Measurements from ENCODE around the gene NEBL.

NEBL gene

DNA sequence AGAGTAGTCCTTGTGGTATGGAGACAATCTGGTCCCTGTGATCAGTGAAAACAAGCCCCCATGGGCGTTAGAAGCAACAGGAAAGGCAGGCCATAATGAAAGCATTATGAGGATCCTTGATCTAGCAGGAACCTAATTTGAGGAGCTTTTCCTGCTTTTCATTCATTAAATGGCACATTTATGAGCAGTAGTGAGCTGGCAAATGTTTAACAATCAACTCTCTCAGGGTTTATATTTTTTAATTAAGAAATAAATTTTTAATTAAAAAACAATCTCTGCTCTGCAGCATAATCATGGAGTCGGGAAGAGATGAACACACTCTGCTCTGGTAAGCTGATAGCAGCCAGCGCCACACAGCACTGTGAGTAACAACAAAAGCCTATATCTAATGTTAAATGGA lies 11.3 kb upstream of the NEBL start:
- DNase-seq = no peak
- intact Hi-C loops (cut with DNase I) = no loop called here

DNA sequence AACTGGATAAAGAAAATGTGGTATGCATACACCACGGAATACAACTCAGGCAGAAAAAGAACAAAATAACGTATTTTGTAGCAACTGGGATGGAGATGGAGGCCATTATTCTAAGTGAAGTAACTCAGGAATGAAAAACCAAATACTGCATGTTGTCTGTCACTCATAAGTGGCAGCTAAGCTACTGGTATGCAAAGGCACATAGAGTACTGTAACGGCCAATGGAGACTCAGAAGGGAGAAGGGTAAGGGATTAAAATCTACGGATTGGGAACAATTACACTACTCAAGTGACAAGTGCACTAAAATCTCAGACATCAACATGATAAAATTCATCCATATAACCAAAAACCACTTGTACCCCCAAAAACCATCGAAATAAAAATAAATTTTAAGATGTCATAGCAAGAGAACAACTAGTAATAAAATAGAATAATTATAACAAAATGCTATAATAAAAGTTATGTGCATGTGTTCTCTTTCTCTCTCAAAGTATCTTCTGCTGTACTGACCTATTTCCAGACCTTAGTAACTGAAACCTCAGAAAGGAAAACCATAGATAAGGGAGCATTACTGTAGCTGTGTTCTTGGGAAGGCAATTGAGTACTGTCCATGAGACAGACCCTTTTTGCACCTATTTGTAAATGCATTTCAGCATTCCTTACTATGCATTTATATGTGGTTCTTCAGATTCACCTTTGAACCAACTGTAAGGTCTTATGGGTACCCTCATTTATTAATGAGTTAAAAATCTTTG lies 6.7 kb upstream of the NEBL start:
- DNase-seq = no peak
- intact Hi-C loops (cut with DNase I) = no loop called here

DNA sequence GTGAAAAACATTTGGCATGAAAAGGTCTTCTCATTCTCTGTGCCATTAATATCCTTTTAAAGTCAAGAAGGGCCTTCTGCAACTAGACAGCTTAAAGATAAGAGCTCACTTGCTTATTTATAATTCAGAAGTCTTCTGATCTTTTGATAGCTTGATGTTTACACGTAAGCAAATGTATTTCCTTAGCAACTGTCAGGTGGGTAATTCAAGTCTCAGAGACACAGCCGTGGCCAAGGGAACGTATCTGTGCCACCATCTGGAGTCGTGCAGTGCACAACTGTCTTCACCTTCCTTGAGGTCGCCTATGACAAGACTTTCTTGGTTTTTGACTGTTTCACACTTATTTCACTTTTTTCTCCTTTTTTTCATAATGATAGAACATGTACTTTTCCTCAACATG lies 4.0 kb upstream of the NEBL start:
- DNase-seq = no peak
- intact Hi-C loops (cut with DNase I) = no loop called here

DNA sequence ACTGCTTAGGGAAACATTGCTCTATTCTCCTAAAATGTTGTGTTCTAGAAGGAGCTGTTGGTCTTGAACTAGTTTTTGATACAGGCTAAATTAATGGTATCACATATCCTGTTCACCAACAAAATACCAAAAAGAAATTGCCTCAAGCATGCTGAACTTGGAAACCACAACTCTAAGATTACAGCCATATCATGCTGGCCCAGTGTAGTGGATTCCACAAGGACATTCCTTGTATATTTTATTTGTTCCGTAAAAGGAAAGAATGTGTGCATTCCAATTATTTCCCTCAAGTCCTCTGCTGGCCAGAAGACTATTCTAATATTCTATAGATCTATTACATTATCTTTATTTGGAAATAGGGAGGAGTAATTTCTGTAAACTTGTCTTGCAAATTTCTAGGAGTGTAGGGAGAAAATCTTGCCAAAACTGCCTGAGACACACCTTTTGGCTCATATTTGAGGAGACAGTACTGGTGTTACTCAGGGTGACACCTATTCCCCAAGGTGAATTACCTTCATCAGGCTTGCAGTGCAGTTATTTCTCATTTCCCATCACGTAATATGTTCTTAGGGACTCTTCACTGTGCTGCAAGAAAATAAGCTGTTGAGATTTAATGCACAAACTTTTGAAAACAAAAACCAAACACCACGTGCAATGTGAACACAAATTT lies 1.9 kb upstream of the NEBL start:
- intact Hi-C loops (cut with DNase I) = no loop called here
- no peak for DNase-seq

DNA sequence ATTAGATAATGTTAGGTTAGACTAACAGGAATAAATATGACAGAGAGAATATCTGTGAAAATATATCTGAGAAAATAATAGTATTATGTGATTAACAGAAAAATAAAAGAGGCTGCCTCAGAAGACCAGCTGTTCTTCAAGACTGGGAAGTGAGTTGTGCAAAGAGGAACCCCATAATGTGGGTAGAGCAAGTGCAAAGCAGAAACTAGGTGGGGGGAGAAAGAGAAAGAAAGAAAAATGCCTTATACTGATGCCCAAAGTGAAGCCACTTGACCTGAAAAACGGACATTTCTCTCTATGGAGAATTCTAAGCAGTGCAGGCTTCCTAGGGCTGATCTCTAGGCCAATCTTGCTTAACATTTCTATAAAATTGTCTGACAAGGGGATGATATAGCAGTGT lies 3.8 kb downstream of the NEBL start:
- DNase-seq = no peak
- intact Hi-C loops (cut with DNase I) = no loop called here

DNA sequence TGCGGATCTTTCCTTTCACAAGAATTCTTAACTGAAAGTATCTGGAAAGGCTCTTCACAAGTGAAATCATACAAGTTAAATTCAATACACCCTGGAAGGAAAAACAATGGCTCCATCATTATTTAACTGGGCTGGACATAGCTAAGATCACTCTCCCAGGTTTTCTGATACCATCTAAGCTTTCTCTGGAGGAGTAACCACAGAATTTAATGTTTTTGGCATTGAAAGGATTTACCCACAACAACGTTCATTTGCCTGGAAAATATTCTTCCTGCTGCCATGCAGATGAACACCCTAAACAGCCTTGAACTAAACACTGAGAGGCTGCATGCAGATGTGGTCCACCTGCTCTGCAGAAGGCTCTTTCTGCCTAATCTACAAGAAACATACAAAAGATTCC lies 4.3 kb downstream of the NEBL start:
- DNase-seq = no peak
- intact Hi-C loops (cut with DNase I) = no loop called here

DNA sequence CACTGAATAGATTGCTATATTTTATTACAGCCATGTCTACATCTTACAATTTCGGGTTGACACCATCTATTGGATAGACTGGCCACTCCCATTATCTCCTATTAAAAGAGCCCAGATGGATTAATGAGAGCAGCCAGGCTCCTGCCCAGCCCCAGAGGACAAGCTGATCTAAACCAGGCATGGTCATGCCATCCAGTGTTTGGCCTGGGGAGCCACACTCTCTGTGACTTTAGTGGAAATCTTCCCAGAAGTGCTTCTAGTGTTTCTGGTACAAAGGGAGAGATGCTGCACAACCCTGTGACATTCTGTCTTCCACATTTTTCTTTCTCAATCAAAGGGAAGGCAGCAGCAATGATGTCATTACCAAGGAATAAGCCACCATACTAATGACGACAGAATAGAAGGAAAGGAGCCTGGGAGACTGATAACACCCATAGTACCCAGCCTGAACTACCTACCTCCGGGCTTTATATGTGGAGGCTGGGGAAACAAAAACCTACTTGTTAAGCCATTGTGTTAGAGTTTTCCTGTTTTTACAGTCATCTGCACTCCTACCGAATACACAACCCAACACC lies 5.0 kb downstream of the NEBL start:
- DNase-seq = no peak
- intact Hi-C loops (cut with DNase I) = no loop called here

DNA sequence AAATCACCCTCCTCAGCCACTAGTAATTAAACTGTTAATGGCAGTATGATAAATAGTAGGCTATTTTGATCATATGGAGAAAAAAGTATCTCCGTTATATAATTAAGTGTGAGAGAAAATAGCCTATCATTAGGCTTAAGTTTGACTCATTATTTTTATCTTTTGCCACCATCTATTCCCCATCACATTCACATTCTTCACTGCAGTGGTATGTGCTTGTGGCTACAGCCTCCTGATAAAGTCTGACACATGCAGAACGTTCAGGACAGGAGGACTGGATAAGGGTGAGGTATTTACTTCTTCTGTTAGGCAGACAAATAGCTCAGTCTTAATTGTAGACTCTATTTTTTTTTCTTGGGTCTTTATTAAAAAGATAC lies 5.8 kb downstream of the NEBL start:
- intact Hi-C loops (cut with DNase I) = no loop called here
- DNase-seq = no peak

DNA sequence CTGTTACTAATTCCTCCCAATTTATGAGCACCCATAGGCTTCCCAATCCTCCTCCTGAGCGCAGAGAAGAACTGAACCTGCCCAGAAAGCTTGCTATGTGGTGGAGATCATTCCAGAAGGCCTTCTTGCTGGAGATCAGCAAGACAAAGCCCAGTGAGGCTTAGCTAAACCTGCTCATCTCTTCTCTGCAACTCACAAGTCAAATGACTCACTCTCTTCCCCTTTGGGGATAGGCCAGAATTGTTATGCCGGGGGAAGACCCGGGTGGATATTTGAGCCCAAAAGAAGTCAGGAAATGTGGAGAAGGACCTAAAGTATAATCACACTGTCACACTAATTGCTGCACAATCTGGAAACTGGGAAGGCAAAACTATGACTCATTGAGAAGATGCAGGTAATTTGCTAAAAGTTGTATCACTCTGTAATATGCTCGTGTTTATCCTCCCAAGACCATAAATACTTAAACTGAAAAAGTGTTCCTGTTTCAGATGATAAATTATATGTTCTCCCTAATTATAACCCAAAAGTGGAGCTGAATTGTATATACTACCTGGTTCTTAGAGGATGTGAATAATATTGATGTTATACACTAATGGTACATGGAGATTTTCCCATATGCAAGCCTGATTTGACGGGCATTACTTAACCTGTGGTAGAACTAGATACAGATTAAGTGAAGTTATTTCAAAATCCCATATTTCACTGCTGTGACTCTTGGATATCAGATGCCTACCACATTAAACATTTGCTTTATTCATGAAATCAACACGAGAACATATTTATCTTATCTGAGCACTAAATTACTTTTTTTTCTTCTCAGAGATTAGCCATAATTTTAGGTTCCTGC lies 6.4 kb downstream of the NEBL start:
- intact Hi-C loops (cut with DNase I) = no loop called here
- DNase-seq = no peak

DNA sequence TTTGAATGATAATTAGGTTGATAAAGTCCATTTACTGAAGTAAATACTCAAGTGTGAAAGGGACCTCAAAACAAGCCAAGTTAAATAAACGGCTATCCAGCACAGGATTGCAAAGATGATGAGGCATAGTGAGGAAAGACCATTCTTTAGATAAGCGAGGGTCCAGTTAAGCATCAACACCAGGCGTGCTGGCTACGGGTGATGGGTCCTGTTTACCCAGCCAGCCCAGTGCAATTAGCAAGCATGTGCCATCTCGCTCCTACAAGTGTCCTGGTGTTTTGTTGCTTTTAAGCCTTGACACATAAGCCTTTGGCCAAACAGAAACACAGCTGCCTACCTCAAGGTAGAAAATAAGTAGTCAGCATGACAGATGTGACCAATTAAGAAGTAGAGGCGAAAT lies 7.1 kb downstream of the NEBL start:
- peak in 1 of 10 donors; percentile 54 for DNase-seq
- intact Hi-C loops (cut with DNase I) = no loop called here

DNA sequence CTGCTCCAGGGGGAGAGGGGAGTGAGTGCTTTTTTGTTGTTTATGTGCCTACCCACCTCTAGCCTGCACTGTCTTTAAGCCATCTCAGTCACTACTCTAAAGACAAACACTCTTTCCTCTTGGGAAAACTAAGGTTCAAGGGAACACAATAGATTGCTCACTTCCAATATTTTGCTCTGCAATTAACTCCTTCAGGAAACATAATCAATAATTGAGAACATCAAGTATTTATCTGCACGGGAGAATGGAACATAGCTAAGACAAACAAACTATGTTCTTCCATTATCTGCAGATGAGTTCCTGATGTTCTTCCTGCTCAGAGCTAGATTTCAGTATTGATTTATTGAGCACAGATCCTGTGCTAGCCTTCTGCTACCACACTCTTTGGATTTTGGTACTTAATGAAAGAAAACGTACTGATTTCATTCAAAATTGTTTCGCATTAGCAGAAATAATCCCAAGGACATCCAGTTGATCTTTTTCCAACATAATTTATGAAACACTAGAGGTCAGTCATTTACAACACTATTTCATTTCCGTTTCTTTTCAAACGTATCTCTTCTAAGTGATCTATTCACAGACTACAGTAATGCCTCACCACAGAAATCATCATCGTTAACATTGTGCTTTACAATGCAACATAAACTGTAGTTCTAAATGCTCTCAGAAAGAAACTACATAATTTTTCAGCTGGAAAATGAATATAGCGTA lies 8.3 kb downstream of the NEBL start:
- intact Hi-C loops (cut with DNase I) = no loop called here
- no peak for DNase-seq

DNA sequence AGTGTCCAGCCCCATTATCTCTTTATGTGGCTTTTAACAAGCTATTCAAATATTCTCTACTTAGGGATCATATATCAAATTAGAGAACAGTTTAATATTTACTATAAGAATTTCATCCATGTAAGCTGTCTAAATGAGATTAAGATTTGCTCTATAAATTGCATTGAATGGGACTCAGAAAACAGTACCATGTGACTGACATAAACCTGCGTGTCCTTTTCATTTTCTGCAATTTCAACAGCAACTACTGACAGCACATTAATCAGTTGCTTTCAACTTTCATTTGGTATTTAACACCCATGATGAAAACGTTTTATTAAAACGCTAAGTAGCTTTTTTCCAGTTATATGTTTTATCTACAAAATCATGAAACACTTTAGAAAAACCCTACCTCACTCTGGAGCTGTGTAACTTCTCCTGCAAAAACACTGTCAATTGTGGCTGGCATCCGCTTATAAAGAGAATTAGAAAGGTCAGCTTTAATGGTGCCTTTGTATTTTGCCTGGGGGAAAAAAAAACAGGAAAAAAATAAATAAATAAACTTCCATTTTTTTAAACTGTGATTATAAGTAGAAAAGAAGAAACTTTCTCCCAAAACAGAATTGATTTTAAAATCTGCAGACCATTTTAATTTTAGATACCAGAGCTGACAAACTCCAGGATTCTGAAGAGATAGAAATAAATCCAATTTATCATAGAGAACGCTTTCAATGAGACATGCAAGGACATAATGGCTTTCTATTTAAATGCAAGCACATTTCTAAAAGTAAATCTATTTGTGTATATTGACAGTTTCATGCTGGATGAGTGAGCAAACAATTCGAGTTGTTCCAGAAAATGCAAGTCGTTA lies 9.2 kb downstream of the NEBL start:
- DNase-seq = no peak
- intact Hi-C loops (cut with DNase I) = no loop called here

DNA sequence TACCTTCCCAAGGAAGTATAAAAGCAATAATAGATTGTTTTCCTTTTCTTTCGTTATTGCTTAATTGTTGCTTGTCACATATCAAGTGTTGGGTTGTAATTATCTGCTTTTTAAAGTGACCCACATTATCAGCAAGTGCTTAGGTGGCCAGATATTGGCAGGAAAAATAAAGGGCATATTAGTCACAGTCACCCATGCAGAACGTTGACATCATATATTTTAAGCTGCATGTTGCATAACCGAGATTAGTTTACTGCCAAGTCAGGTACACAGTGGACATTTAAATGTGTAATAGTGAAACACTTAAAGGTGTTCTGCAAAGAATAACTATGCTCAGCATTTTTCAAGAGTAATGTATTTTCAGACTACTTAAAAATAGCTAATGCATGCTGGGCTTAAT lies 11.4 kb downstream of the NEBL start:
- intact Hi-C loops (cut with DNase I) = no loop called here
- no peak for DNase-seq

DNA sequence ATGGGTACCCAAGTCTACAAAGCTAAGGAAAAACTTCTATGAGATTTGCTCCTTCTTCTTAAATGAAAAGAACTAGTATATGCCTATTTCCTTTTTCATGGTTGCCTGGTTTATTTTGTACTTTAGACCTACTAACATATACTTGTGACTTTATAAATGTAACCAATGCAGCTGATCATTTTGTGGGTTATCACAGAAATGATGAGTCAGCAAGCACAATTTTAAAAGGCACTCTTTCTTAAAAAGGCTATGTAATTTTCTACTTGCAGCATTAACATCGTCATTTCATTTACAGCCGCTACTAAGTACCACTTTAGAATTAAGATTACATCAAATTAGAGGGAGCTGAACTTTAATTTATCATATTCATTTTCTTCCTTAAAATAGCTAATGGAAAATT lies 13.6 kb downstream of the NEBL start:
- intact Hi-C loops (cut with DNase I) = no loop called here
- DNase-seq = no peak

DNA sequence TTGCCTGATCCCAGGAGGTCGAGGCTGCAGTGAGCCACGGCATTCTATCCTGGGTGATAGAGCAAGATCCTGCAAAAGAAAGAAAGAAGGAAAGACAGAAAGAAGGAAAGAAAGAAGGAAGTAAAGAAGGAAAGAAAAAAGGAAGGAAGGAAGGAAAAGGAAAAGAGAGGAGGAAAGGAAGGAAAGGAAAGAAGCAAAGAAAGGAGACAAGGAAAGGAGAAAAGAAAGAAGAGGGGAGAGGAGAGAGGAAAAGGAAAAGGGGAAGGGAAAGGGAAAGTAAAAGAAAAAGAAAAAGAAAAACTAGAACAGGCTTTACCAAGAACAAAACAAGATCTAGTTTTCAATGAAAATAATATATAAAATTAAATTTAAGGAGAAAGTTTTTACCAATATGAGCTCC lies 15.0 kb downstream of the NEBL start:
- intact Hi-C loops (cut with DNase I) = no loop called here
- no peak for DNase-seq

DNA sequence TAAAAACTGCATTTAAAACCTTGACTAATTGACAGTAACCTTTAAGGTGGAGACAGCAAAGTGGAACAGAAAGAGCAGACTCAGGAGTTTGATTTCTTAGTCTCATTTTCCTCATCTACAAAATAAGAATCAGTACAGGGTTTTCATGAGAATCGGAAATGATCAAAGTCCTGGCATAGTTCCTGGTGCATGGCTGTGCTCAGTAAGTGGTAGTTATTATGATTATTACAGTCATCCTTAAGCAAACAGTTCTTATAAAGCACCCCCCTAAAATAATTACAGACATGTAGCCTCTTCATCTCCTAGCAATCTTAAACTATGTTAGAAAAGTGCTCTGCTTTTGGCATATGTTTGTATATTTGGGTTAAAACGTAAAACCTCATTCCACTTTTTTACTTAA lies 18.0 kb downstream of the NEBL start:
- DNase-seq = no peak
- intact Hi-C loops (cut with DNase I) = no loop called here

DNA sequence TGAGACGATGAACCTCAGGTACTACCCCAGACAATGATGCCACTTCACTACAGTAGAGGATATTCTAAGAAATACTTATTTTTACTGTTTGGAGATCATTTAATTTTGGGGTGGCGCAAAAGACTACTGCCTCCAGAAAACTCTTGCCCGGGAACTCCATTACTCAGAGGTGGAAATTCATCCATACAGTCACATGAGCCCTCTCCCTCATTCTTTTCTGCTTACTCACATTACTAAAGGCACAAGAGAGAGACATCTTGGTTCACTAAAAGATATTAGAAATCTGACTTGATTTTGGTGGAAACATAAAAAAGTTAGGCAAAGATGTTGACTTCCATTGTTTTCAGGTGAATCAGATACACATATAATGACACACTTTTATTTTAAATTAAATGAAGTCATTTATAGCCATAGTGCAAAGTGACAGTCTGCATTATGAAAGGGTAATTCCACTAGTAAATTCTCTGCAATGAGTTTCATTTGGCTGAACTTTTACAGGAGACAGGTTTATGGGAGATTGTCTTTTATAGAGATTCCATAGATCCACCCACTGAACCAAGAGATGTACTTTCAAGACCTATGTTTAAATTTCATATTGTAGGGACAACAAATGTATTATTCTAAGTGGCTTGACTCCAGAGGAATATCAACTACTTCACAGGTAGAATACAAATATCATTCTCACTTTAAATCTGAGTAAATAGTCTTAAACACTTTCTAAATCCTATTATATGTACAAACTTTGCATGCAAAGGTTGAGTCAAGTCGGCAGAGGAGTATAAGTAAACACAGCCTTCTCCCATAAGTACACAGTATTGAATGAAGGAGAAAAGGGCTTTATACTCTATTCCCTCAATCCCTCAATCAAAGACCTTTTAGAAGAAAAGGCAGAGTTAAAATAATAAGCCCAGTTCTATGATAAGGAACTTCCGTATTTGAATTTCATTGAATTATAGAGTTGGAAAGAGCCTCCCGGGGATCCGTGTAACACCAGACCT lies 18.8 kb downstream of the NEBL start:
- intact Hi-C loops (cut with DNase I) = no loop called here
- no peak for DNase-seq

DNA sequence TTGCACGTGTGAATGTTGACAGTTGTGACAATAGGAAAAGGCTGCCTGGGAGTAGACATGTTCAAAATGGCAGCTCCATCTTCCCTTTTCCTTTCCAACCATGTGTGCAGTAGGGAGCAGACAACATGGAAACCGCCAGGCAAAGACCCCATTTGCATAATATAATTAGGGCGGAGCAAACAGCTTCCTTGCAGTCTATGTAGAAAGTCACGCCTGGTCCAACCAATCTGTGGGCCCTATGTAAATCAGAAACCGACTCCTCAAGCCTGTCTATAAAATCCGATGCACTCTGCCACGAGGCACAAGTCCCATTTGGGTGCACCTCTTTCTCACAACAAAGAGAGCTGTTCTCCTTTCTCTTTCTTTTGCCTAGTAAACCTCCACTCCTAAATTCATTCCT lies 19.6 kb downstream of the NEBL start:
- DNase-seq = no peak
- intact Hi-C loops (cut with DNase I) = no loop called here

DNA sequence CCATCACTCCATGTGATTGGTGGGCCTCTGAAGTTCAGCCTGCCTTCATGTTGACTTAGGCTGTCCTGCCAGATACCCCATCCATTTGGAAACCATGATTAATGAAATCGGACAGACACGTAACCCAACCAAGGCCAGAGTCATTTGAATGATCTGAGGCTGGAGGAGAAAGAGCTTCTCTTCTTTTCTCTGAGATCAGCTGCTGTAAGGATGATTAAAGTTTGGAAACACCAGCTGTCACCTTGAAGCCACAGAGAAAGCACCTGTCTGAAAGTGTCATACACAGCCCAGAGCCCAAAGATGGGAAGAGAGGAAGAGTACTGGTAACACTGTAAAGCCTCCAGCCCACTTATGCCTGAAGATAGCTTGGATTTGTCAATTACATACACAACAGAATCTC lies 22.9 kb downstream of the NEBL start:
- intact Hi-C loops (cut with DNase I) = no loop called here
- no peak for DNase-seq

All from posterior cingulate gyrus (tissue), 11 donors.